Measurements from ENCODE around the gene GPX3.

DNA sequence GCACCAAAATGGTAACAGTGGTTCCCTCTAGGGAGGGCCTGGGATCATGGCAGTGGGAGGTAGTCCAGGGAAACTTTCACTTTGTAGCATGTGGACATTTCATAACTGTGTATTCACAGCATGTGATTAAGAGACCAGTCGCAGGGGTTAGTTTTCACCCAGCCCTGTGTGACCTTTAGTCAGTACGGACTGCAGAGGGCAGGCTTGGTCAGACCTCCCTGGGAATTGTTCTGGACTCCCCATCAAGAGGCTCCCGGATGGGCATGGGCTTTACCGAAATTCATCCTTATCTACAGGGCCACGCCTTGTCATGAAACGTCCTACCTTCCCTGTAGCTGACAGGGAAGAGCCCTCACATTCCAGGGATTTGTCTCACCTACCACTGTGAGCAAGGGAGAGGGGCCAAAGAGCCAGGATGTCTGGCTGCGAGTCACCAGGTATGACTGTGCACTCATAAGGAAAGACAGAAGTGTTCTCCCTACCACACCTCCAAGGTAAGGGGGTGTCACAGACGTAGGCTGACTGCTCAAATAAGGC lies 19.9 kb downstream of the GPX3 start:
- TF ChIP-seq MEF2A (IDR thresholded peaks at IDR 0.05; ENCODE audit: borderline replicate concordance, low read depth) (no peak), NFIC (IDR thresholded peaks at IDR 0.05; ENCODE audit: borderline replicate concordance) (no peak), RAD21 (IDR thresholded peaks at IDR 0.05; ENCODE audit: low read length) (no peak), TEAD4 (IDR thresholded peaks at IDR 0.05; ENCODE audit: borderline replicate concordance, insufficient read depth) (no peak)
- TF ChIP-seq, protein P1, sequence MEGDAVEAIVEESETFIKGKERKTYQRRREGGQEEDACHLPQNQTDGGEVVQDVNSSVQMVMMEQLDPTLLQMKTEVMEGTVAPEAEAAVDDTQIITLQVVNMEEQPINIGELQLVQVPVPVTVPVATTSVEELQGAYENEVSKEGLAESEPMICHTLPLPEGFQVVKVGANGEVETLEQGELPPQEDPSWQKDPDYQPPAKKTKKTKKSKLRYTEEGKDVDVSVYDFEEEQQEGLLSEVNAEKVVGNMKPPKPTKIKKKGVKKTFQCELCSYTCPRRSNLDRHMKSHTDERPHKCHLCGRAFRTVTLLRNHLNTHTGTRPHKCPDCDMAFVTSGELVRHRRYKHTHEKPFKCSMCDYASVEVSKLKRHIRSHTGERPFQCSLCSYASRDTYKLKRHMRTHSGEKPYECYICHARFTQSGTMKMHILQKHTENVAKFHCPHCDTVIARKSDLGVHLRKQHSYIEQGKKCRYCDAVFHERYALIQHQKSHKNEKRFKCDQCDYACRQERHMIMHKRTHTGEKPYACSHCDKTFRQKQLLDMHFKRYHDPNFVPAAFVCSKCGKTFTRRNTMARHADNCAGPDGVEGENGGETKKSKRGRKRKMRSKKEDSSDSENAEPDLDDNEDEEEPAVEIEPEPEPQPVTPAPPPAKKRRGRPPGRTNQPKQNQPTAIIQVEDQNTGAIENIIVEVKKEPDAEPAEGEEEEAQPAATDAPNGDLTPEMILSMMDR (IDR thresholded peaks at IDR 0.05), result no peak
